LNCaP clone FGC (cell line): Measurements from ENCODE around the gene PRRT4.

Experiments
- DNase-seq: peaks from one replicate; pipeline ENCODE4 v3.0.0-alpha.2; 2011; ENCODE audit warnings: low read depth
- H3K4me3 ChIP-seq: 2 replicates; pipeline ENCODE4 v1.5.1; 2011; ENCODE audit warnings: mild to moderate bottlenecking, low read depth, low read length, control low read depth
- TF ChIP-seq, protein P1 (sequence below): IDR thresholded peaks from 2 replicates; pipeline ENCODE4 v1.5.1; 2012; ENCODE audit warnings: mild to moderate bottlenecking; ENCODE audit not compliant: control insufficient read depth, insufficient read depth; ENCODE audit errors: extremely low read depth

Gene PRRT4

DNA sequence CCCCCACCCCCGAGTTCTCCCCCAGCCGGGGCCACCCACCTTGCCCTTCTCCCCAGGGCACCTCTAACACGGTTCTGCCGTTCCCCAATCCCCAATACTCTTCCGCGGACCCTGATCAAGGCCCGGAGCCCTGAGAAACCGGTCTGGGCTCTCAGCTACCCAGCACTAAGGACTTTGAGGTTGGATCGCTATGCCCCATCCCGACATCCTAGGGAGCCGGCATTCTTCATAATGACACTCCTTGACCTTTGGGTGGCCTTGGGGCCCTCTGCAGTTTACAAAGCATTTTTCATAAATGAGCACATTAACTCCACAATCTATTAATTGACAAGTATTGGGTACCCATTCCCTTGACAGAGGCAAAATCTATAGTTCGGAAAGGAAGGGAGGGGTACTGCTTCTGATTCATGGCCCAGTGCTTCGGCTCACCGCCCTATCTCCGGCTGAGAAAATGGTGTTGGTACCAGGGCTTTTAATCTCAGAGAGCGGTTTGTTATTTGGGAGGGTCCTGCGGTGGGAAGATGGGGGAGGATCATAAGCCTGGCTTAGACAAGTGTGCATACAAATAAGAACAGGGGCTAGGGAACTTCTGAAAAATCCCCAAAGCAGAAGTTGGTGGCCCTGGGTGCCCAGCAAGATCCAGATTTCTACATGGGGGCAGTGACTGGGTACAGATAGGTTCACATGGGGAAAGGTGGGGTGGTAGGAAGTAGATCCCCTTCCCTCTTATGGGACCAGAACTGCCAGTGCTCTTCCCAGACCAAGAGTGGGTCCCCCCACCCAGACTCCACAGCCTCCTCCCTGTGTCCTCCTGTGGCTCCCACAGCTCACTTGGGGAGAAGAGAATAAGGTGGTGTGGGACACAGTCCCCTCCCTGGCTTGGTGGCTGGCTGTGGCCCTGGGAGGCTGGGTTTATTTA, 45.1 kb upstream of the PRRT4 start:
- H3K4me3 ChIP-seq: peak overlapping the region; percentile 87
- TF ChIP-seq, protein P1, sequence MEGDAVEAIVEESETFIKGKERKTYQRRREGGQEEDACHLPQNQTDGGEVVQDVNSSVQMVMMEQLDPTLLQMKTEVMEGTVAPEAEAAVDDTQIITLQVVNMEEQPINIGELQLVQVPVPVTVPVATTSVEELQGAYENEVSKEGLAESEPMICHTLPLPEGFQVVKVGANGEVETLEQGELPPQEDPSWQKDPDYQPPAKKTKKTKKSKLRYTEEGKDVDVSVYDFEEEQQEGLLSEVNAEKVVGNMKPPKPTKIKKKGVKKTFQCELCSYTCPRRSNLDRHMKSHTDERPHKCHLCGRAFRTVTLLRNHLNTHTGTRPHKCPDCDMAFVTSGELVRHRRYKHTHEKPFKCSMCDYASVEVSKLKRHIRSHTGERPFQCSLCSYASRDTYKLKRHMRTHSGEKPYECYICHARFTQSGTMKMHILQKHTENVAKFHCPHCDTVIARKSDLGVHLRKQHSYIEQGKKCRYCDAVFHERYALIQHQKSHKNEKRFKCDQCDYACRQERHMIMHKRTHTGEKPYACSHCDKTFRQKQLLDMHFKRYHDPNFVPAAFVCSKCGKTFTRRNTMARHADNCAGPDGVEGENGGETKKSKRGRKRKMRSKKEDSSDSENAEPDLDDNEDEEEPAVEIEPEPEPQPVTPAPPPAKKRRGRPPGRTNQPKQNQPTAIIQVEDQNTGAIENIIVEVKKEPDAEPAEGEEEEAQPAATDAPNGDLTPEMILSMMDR: no peak
- no peak for DNase-seq

DNA sequence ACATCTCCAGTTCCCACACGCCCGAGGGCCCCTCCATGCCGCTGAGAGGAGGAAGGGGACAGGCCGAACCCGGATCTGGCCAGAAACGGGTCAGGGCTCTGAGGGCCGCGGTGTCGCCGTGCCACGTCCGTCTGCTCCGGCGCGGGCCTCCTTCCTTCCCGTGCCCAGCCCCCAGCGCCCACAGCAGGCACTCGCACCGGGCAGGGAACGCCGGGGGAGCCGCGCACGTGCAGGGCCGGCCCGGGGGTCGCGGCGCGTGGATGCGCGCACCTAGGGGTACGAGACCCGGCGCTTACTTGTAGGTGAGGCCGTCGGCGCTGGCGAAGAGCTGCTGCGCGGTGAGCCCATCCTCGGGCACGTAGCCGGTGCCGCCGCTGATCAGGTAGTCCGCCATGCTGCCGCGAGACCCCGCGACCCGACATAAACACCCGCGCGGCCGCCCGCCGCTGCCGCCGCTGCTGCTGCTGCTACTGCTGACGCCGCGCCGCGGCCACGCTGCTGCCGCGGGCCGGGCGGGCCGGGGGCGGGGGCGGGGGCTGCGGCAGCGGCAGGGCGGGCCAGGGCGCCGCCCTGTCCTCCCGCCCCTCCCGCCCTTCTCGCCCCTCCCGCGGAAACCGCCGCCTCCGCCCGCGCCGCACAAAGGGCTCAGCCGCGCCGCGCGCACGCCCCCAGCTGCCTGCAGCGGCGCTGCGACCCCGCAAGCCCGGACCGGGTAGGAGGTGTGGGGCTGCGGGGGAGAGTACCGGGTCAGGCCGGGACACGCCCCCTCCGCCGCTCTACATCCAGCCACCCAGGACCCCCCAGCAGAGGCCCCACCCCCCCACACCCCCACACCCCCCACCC, 44.2 kb upstream of the PRRT4 start:
- DNase-seq: no peak
- TF ChIP-seq, protein P1: peak; percentile 11; the same call in 1 of the 2 replicates

DNA sequence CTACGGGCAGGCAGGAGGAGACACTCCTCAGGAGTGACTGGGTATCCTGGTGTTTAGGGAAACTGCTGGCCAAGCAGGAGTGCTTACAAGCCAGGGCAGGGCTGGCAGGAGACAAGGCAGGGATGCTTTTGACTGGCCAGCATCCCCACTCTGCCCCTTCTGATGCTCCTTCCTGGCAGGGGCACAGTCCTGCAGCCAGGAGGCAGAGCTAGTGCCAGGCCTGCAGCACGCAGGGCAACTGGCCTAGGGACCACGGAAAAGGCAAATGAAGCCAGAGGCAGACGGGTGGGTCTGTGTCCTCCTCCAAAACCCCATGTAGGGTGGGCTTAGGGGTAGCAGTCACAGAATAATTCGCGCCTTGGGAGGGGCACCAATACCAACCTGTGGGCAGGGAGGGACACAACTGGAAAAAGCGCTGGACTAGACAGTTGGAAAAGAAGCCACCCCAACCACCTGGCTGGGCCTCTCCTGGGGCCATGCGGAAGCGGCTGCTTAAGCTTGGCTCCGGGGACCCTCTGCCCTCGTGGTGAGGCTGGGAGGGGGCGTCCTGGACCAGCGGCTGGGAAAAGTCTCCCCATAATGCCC, 43.5 kb upstream of the PRRT4 start:
- TF ChIP-seq, protein P1: 0 out of 2 replicates have a peak, but pooled peaks have one; percentile 25
- DNase-seq: no peak
- peak overlapping the region; percentile 87 for H3K4me3 ChIP-seq

More for the DNA sequence above, 44.2 kb upstream of the PRRT4 start:
- peak overlapping the region; percentile 87 for H3K4me3 ChIP-seq

GRCh38 chr7:128404143-128404681, 42.7 kb upstream of the PRRT4 start:
- no peak for DNase-seq
- H3K4me3 ChIP-seq: peak overlapping the region; percentile 87
- TF ChIP-seq, protein P1: no peak

GRCh38 chr7:128403676-128404075, 42.2 kb upstream of the PRRT4 start:
- H3K4me3 ChIP-seq: peak overlapping the region; percentile 87
- TF ChIP-seq, protein P1: no peak
- DNase-seq: no peak

DNA sequence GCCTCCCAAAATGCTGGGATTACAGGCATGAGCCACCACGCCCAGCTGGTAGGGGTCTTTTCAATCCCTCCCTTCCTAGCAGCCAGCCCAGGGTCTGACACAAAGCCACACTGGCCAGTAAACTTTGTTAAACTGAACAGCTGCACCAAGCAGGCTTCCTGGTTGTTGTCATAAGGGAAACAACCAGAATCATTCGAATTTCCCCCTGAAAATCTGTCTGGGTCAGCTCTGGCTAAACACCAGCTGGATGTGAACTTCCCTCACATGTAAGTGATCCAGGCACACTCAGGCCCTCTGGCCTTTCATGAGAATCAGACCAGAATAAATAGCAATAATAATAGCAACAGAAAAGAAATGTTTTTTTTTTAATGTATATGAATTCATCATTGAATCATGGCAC, 40.9 kb upstream of the PRRT4 start:
- DNase-seq: no peak
- H3K4me3 ChIP-seq: no peak overlapping the region

More for the DNA sequence above, 40.9 kb upstream of the PRRT4 start:
- TF ChIP-seq, protein P1: no peak
